ENCODE results near the gene GATAD2A. TPM values are rescaled to one million over a fixed set of nuclear protein-coding genes. Genes with fewer than 3 reads are reported as not detected.
A peak's percentile ranks its signal among the peaks of the same experiment; 100 is the strongest.

Gene GATAD2A
- total and polyA plus RNA-seq, 10 of the 15 experiments (the other 5 are each of a cell fraction or from before 2014, with no cell fraction given): 2.6 to 173 (median 32.0) TPM

DNA sequence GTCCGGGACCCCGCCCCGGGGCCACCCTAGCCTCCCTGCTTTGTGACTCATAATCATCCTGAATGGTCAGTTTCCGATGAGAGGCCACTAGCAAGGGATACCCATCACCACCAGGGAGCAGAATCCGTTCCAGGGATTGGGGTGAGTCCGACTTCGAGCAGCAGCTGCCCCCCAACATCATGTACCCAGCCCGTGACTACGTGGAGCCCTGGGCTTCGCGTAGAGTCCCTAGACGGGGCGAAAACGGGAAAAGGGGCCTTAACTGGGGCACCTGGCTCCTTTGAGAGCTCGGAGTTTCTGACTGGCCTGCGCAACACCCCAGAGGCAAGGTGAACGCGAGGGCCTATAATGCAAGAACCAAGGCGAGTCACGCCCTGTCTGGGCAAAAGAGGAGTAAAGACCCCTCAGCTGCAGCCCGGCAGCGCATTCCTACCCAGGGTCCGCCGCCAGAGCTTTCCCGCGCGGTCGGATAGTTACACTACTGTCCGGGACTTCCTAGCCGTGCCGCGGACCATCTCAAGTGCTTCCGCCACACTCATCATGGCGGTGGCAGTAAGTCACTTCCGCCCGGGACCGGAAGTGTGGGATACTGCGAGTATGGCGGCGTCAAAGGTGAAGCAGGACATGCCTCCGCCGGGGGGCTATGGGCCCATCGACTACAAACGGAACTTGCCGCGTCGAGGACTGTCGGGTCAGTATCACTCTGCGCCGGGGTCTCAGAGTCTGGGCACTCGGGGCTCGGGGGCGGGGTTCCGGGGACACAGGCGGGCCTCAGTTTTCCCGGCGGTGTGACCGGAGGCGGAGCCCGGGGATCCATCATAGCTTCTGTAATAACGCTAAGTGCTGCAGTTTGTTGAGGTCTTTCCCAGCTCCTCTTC, 110.4 kb downstream of the GATAD2A start, which contains the start of gene NDUFA13 (continued):
- TF ChIP-seq MEF2A (IDR thresholded peaks at IDR 0.05; ENCODE audit: insufficient read depth, low read depth, low read length): no peak
- TF ChIP-seq MLLT1 (IDR thresholded peaks at IDR 0.05): 0 out of 2 replicates have a peak, but pooled peaks have one; percentile 37
- TF ChIP-seq POLR2AphosphoS2 (IDR thresholded peaks at IDR 0.05; ENCODE audit: low read depth, low read length): peak; percentile 67
- no peak for TF ChIP-seq SUPT20H (IDR thresholded peaks at IDR 0.05; ENCODE audit: borderline replicate concordance, control insufficient read depth, low read depth, low read length)
- no peak for TF ChIP-seq WRNIP1 (IDR thresholded peaks at IDR 0.05; ENCODE audit: borderline replicate concordance, low read depth, low read length)
- TF ChIP-seq RB1 (IDR thresholded peaks at IDR 0.05; ENCODE audit: borderline replicate concordance): peak; percentile 95; the same call in 1 of the 2 replicates
- TF ChIP-seq CHD1 (IDR thresholded peaks at IDR 0.05; ENCODE audit: low read depth, low read length): no peak
- no peak for TF ChIP-seq ZBTB33 (IDR thresholded peaks at IDR 0.05)
- TF ChIP-seq SMARCA5 (IDR thresholded peaks at IDR 0.05): no peak
- peak; percentile 62; the same call in 1 of the 2 replicates for TF ChIP-seq PAX5 (IDR thresholded peaks at IDR 0.05; ENCODE audit: borderline replicate concordance, low read depth, low read length)
- TF ChIP-seq CUX1 (IDR thresholded peaks at IDR 0.05; ENCODE audit: insufficient replicate concordance, low read depth, low read length): no peak
- no peak for TF ChIP-seq JUND (IDR thresholded peaks at IDR 0.05; ENCODE audit: low read depth, low read length)
- peak; percentile 75; the same call in 1 of the 2 replicates for TF ChIP-seq SMAD5 (IDR thresholded peaks at IDR 0.05; ENCODE audit: low read depth)
- TF ChIP-seq REST (IDR thresholded peaks at IDR 0.05; ENCODE audit: low read depth, low read length): 0 out of 2 replicates have a peak, but pooled peaks have one; percentile 12

Measured in GM12878 (cell line).